Measurements from ENCODE around the gene TCOF1.

Gene TCOF1

GRCh38 chr5:150357326-150358260 lies at the start of gene TCOF1:
Gene TCOF1 (plus strand): TSS chr5:150357697. CDS start chr5:150357747, 50 bp downstream.
- DNase-seq (ENCODE audit: low spot score): peak; percentile 98

GRCh38 chr5:150309101-150309885 lies 48.2 kb upstream of the TCOF1 start:
- DNase-seq (ENCODE audit: low spot score): no peak

- no peak for DNase-seq (ENCODE audit: low spot score)
Measured at GRCh38 chr5:150309886-150310239, 47.6 kb upstream of the TCOF1 start.

- DNase-seq (ENCODE audit: low spot score): no peak
Measured at GRCh38 chr5:150310246-150310645, 47.3 kb upstream of the TCOF1 start.

GRCh38 chr5:150311015-150311692 lies 46.3 kb upstream of the TCOF1 start:
- DNase-seq (ENCODE audit: low spot score): no peak

GRCh38 chr5:150312518-150312917 lies 45.0 kb upstream of the TCOF1 start:
- no peak for DNase-seq (ENCODE audit: low spot score)

- no peak for DNase-seq (ENCODE audit: low spot score)
Measured at GRCh38 chr5:150313501-150313900, 44.0 kb upstream of the TCOF1 start.

- DNase-seq (ENCODE audit: low spot score): no peak
Measured at GRCh38 chr5:150313921-150314716, 43.4 kb upstream of the TCOF1 start.

- DNase-seq (ENCODE audit: low spot score): no peak
Measured at GRCh38 chr5:150315245-150315644, 42.3 kb upstream of the TCOF1 start.

GRCh38 chr5:150316320-150316719 lies 41.2 kb upstream of the TCOF1 start:
- DNase-seq (ENCODE audit: low spot score): no peak

GRCh38 chr5:150317048-150318003 lies 40.2 kb upstream of the TCOF1 start:
- DNase-seq (ENCODE audit: low spot score): peak; percentile 94

GRCh38 chr5:150318613-150319483 lies 38.6 kb upstream of the TCOF1 start:
- no peak for DNase-seq (ENCODE audit: low spot score)

GRCh38 chr5:150319484-150319790 lies 38.1 kb upstream of the TCOF1 start:
- no peak for DNase-seq (ENCODE audit: low spot score)

- peak; percentile 89 for DNase-seq (ENCODE audit: low spot score)
Measured at GRCh38 chr5:150320044-150320613, 37.4 kb upstream of the TCOF1 start.

GRCh38 chr5:150321211-150321610 lies 36.3 kb upstream of the TCOF1 start:
- no peak for DNase-seq (ENCODE audit: low spot score)

GRCh38 chr5:150321784-150322183 lies 35.7 kb upstream of the TCOF1 start:
- no peak for DNase-seq (ENCODE audit: low spot score)

- no peak for DNase-seq (ENCODE audit: low spot score)
Measured at GRCh38 chr5:150322202-150322601, 35.3 kb upstream of the TCOF1 start.

- no peak for DNase-seq (ENCODE audit: low spot score)
Measured at GRCh38 chr5:150323092-150323491, 34.4 kb upstream of the TCOF1 start.

- no peak for DNase-seq (ENCODE audit: low spot score)
Measured at GRCh38 chr5:150323819-150324218, 33.7 kb upstream of the TCOF1 start.

Measured in AG08395 (cell line).